HG03064 (cell line): ENCODE results near the gene PRLHR.

ENCODE experiments used
- ATAC-seq: cut with Tn5 transposase; IDR thresholded peaks from one replicate; pipeline ENCODE4 v1.9.1; 2021; ENCODE audit warnings: low read depth; ENCODE audit not compliant: unreplicated experiment

Gene PRLHR

DNA sequence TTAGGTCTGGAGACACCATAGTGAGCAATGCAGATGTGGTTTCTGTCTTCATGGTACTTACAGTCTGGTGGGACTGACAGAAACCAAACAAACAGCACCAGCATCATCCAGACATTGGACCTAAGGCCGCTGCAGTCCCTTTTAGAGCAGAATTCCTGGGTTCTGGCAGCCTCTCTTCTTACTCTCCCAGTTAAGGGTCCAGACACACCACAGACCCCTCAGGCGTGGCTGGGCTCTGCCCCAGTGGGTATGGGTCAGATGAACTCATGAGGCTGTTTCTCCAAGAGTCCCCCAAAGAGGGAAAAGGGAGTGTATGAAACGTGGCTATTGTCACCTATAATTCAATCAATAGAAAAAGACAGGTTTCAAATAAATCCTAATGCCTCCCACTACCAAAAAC is 31.3 kb downstream of the PRLHR start:
- ATAC-seq, result no peak

DNA sequence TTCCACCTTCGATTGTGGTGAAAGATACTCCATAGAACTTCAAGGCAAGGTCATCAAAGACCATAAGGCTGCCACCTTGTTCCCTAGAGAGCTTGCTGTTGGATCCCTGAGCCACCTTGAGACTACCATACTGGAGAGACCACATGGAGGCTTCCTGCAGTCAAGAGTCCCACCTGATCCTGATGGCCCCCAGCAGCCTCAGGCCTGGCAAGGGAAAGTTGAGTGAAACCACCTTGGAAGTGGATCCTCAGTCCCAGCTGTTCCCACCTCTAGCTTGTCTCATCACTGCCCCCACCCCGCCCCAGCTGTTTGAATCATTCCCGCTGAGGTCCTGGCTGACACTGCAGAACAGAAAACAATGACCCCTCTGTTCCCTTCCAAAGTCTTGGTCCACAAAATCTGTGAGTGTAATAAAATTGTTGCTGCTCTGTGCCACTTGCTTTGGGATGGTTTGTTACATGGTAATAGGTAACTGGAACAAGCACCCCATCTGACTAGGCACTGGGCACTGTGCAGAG is 32.0 kb downstream of the PRLHR start:
- no peak for ATAC-seq

DNA sequence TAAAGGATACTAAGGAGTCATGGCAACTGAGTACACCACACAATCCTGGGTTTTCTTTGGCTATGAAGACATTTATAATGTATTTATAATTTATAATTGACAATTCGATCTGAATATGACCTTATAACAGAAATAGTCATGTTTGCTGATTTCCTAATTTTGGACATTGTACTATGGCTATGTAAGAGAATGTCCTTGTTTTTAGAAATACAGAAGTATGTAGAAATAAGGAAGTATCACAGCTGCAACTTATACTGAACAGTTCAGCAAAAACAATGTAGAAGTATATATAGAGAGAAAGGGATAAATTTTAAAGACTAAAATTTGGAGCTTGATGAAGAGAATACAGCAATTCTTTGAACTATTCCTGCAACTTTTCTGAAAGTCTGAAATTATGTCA is 32.6 kb downstream of the PRLHR start:
- no peak for ATAC-seq

DNA sequence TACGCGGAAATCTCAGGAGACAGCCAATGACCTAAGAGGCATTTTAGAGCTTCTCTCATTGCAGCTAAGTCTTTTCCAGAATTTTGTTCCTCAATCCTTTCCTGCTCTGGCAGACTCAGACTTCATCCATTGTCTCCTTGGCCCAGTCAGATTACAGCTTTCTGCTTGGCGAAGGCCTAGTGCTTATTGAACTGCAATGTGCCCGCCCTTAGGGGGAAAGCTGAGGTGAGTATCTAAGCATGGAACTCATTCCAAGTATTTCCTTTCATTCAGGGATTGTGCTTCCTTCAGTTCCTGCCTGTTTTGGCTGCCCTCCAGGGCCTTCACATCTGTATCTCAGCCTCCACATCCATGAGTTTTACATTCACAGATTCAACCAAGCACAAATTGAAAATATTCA is 37.5 kb downstream of the PRLHR start:
- ATAC-seq, result no peak

DNA sequence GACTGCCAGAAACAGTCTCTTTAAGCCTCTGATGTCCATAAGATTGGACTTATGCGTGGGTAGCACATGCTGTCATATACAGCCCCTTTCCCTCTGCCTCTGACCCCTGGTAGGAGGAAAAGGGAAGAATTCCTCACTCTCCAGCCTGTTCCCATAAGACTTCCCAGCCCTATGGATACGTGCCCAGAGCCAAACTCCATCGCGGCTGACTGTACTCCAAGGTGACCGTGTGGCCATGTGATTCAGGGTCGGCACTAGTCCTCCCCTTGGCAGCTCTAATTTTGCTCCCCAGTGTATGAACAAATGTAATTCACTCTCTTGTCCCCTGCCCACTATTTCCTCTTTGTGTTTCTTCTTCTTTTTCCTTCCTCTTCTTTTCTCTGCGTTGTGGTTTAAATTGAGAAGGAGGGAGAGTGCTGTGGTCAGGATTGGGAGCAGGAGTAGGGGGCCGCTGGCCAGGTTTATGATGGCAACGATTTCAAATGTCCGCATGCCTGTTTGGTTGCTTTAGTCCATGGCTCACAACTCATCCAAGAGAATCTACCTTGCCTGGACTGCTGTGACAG is 43.8 kb downstream of the PRLHR start:
- ATAC-seq, result no peak

DNA sequence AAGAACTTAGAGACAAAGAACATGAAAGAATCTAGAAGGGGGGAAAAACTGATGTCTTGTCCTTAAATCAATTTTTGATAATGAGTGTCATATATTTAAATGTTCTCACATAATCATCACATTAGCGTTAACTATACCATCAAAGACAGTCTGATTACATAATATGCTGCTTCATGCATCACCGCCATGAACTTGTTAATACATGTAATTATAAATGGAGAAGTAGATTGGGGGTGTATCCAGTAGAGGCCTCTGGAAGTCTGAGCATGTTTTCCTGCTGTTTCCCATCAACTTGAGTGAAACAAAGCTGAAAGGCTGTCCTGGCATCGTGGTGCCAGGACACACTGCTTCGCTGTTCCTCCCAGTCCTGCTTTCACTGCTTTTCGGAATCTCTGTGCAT is 48.2 kb downstream of the PRLHR start:
- ATAC-seq, result no peak

DNA sequence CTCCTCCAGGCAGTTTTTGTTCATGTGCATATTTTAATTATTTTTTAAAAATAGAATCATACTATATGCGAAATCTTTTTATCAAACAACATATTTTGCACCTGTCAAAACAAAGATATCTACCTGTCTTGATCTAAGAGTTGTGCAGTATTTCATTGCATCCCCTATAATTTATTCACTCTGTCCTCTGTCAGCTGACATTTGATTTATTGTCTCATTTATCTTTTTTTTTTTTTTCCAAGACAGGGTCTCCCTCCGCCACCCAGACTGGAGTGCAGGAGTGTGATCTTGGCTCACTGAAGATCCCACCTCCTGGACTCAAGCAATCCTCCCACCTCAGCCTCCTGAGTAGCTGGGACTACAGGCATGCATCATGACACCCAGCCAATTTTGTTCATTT is 49.0 kb downstream of the PRLHR start:
- ATAC-seq, result no peak

DNA sequence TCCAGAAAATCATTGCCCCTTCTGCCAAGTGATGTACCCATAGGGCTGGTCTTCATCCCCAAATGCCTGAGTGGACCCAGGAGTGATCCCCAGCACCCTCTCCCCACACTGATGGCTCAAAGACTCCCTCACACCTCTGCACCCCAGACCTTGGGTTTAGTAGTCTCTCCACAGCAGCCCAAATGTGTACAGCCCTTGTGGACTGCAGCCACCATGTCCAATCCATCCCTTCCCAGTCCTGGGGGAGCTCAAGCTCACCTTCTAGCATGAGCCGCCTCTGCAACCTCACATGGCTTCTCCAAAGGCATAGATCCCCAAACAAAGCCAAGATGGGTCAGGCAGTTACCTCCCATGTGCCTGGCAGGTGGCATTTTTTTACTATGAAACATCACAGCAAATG is 50.1 kb downstream of the PRLHR start:
- ATAC-seq, result no peak

DNA sequence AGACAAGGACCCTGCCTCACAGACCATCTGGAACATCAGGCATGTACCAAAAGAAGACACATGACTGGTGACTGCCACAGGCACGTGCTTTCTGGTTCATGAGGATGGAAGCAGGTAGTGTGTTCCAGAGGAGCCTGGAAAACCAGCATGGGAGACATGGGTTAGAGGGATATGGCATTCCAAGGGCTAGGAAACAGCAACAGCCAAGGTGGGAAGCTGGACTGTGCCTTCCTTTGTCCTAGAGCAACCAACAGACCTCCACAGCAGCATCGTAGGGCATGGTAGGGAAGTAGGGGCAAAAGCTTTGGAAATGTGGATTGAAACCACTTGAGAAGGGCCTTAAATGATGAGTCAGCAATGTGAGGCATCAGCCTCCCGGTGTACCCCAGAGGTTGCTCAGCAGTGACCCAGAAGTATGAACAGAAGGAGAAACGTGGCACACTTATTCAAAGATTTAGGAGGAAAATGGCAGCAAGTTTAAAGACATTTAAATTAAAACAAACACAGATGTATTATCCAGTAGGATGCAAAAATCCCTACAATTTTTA is 51.0 kb downstream of the PRLHR start:
- no peak for ATAC-seq

DNA sequence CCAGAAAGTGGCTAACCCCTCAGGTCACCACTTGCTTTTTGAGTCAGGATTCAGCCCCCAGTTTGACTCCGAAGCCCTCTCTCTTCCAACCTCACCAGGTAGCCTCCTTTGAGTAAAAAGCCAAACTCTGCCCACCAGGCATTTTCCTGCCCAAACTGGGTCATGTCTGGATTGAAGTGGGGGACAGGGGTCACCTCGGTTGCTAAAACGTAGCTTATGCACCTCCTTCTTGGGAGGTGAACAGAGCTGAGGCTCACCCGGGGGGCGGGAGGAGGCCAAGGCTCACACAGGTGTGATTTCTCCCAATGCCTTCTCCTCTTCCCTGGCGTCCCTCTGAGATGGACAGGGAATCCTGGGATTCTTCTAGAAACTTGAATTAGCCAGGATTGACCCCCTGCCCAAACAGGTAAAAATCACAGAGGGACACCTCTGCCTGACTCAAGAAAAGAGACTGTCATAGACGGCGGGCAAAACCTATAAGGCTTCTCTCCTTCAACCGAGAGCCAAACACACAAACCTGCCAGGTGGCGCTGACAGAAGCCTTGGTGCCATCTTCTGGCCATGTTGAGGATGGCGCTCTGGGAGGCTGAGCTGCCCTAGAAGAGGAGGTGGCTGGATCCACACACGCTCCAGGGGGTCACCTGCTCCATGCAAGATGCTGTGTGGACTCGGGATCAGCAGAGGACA is 51.6 kb downstream of the PRLHR start:
- ATAC-seq, result no peak

DNA sequence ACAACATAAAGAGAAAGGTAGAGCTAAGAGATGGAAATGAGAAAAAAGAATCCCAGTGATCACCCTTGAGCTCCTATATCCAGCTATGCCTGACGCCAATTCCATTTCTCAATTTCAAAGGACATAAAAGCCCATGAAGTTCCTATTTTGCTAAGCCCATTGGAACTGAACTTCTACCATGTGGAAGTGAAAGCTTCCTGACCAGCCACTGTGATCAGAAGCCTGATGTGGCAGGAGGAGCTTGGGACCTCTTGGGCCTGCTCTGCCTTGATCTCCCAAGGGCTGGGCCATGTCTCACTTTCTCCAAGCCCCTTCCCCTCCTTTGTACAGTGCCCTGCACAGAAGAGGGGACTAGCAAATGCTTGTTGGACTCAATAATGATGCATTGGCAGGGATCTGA is 52.7 kb downstream of the PRLHR start:
- no peak for ATAC-seq

DNA sequence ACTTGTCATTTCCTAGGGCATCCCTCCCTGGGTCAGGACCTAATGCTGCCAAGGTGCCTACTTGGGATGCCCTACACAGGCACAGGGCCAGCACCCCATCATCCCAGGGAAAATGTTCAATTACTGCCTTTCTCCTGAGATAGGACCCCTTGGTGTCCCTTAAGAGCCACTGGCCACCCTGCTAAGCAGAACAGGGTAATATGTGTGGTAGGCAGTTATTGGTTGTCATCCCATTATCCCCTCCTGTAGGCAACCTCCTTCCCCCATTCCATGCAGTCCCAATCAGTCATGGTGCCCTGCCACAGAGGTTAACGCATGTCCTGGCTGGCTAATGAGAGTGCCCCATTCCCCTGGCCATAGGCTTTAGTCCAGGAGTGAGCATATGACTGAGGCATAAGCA is 53.2 kb downstream of the PRLHR start:
- ATAC-seq, result no peak

DNA sequence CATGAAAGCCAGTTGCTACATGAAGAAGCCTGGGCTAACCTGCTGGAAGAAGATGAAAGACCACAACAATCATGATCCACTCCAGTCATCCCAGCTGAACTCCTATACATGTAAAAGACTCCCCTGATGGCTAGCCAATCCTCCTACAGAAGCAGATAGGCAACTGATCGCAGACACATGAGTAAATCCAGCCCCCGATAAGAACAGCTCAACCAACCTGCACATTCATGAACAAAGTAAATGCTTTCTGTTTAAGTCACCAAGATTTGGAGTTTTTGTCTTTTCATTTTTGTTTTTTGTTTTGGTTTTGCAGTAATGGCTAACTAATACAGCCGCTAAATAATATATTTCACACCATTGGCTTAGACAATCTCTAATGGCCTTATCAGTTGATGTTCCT is 53.7 kb downstream of the PRLHR start:
- ATAC-seq, result no peak
